Tibial artery (tissue), 4 donors: ENCODE measurements around the gene CNTNAP2.

Source experiments
- DNase-seq, 2 donors: peaks; one replicate each; pipeline ENCODE4 v3.0.0-alpha.2; 2019
- H3K27ac ChIP-seq, 2 donors: fragments of 200-600 bp; sonication (generic) in 1 of 2; 1 replicate in 1 of 2; 2 replicates in 1 of 2; pipeline ENCODE4 v1.5.1; 2018 to 2019; ENCODE audit warnings: mild to moderate bottlenecking in 1 of 2
- H3K27me3 ChIP-seq, 2 donors: fragments of 200-600 bp; sonication (generic) in 1 of 2; one replicate each; pipeline versions ENCODE4 v1.5.1 to v1.6.0; 2016 to 2019
- H3K36me3 ChIP-seq, 3 donors: fragments of 200-600 bp; sonication (generic) in 2 of 3; one replicate each; pipeline ENCODE4 v1.5.1; 2016 to 2019; ENCODE audit warnings: mild to moderate bottlenecking in 2 of 3
- H3K4me1 ChIP-seq, 4 donors: fragments of 200-600 bp; sonication (generic) in 2 of 4; 1 replicate in 3 of 4; 2 replicates in 1 of 4; pipeline ENCODE4 v1.5.1; 2016 to 2019
- H3K4me3 ChIP-seq, 2 donors: fragments of 200-600 bp; sonication (generic) in 1 of 2; 1 replicate in 1 of 2; 2 replicates in 1 of 2; pipeline ENCODE4 v1.5.1; 2018 to 2019; ENCODE audit warnings: mild to moderate bottlenecking in 2 of 2
- H3K9me3 ChIP-seq, 3 donors: fragments of 200-600 bp; sonication (generic) in 1 of 3; one replicate each; pipeline ENCODE4 v1.5.1; 2016 to 2019
- CTCF ChIP-seq, 2 experiments: fragments of 200-600 bp in 1 of 2; fragments of 450-650 bp in 1 of 2; IDR thresholded peaks; one replicate each; pipeline ENCODE4 v1.5.1; 2017 to 2019; ENCODE audit warnings: antibody characterized with exemption in 2 of 2, mild to moderate bottlenecking in 1 of 2, moderate library complexity in 1 of 2
- intact Hi-C: fragments of 100-400 bp; cut with DNase I; formaldehyde crosslinking; loops from one replicate; pipeline ENCODE4 v1.15.0; 2023; ENCODE audit warnings: low total_unique reads

CNTNAP2 gene

GRCh38 chr7:146937836-146938235, 821.2 kb downstream of the CNTNAP2 start:
- TF ChIP-seq CTCF (IDR thresholded peaks at IDR 0.05) = no peak
- H3K36me3 ChIP-seq = no peaks in the 10 kb centered on the region
- intact Hi-C loops = no loop called here
- H3K27ac ChIP-seq = no peak overlapping the region
- no peak overlapping the region for H3K4me3 ChIP-seq
- peaks cover 0 to 9% (median 0%) of the 10 kb centered on the region in 3 donors for H3K9me3 ChIP-seq
- no peak for DNase-seq
- no peaks in the 10 kb centered on the region for H3K4me1 ChIP-seq
- no peaks in the 10 kb centered on the region for H3K27me3 ChIP-seq

GRCh38 chr7:146943483-146943882, 826.9 kb downstream of the CNTNAP2 start:
- no peak for DNase-seq
- intact Hi-C loops = no loop called here
- Histone ChIP-seq H3K9me3 (peaks cover 0 to 9% (median 0%) of the 10 kb centered on the region in 3 donors), H3K27ac (no peak overlapping the region), H3K27me3 (no peaks in the 10 kb centered on the region), H3K4me1 (no peaks in the 10 kb centered on the region), H3K36me3 (no peaks in the 10 kb centered on the region), H3K4me3 (no peak overlapping the region)
- TF ChIP-seq CTCF (IDR thresholded peaks at IDR 0.05) = no peak

GRCh38 chr7:146948703-146949102, 832.1 kb downstream of the CNTNAP2 start:
- intact Hi-C loops = no loop called here
- Histone ChIP-seq H3K4me3 (no peak overlapping the region), H3K36me3 (no peaks in the 10 kb centered on the region), H3K4me1 (no peaks in the 10 kb centered on the region), H3K9me3 (no peaks in the 10 kb centered on the region), H3K27me3 (no peaks in the 10 kb centered on the region), H3K27ac (no peak overlapping the region)
- TF ChIP-seq CTCF (IDR thresholded peaks at IDR 0.05) = no peak
- DNase-seq = no peak

- no peaks in the 10 kb centered on the region for H3K36me3 ChIP-seq
- no peak overlapping the region for H3K4me3 ChIP-seq
- no peak overlapping the region for H3K27ac ChIP-seq
- H3K27me3 ChIP-seq = no peaks in the 10 kb centered on the region
- no peak for TF ChIP-seq CTCF (IDR thresholded peaks at IDR 0.05)
- intact Hi-C loops = no loop called here
- H3K9me3 ChIP-seq = no peaks in the 10 kb centered on the region
- no peak for DNase-seq
- H3K4me1 ChIP-seq = peaks cover 0 to 11% (median 2%) of the 10 kb centered on the region in 4 donors
These were observed 839.7 kb downstream of the CNTNAP2 start for GRCh38 chr7:146956321-146956720.

GRCh38 chr7:146956853-146957252, 840.3 kb downstream of the CNTNAP2 start:
- no peak for TF ChIP-seq CTCF (IDR thresholded peaks at IDR 0.05)
- no peak overlapping the region for H3K4me3 ChIP-seq
- no peak for DNase-seq

GRCh38 chr7:146960773-146961391, 844.3 kb downstream of the CNTNAP2 start:
- peaks cover 0 to 22% (median 3%) of the 10 kb centered on the region in 4 donors for H3K4me1 ChIP-seq
- no peaks in the 10 kb centered on the region for H3K9me3 ChIP-seq
- no peaks in the 10 kb centered on the region for H3K27me3 ChIP-seq
- no peak overlapping the region for H3K4me3 ChIP-seq
- H3K27ac ChIP-seq = no peak overlapping the region
- no peak for DNase-seq
- no peak for TF ChIP-seq CTCF (IDR thresholded peaks at IDR 0.05)
- no peaks in the 10 kb centered on the region for H3K36me3 ChIP-seq
- intact Hi-C loops = no loop called here

More at GRCh38 chr7:146956853-146957252, 840.3 kb downstream of the CNTNAP2 start:
- Histone ChIP-seq H3K4me1 (peaks cover 0 to 16% (median 3%) of the 10 kb centered on the region in 4 donors), H3K36me3 (no peaks in the 10 kb centered on the region), H3K9me3 (no peaks in the 10 kb centered on the region), H3K27me3 (no peaks in the 10 kb centered on the region), H3K27ac (no peak overlapping the region)
- intact Hi-C loops = no loop called here
